ENCODE measurements around the gene ADGRE1. TPM values are rescaled to one million over a fixed set of nuclear protein-coding genes. Genes with fewer than 3 reads are reported as not detected.

Gene ADGRE1
- total RNA-seq, 2 donors from 2014 or later = 0.15 to 0.85 TPM

- Histone ChIP-seq H3K27me3 (no peaks in the 10 kb centered on the region), H3K27ac (no peak overlapping the region), H3K4me3 (no peak overlapping the region), H3K9ac (ENCODE audit: low read depth in 2 of 2, low read length in 2 of 2) (no peak overlapping the region), H3K36me3 (no peaks in the 10 kb centered on the region), H3K9me3 (no peaks in the 10 kb centered on the region), H3K4me1 (no peaks in the 10 kb centered on the region)
- no peak for TF ChIP-seq CTCF (IDR thresholded peaks at IDR 0.05)
- intact Hi-C loops (cut with DNase I) = no loop called here
- DNase-seq = no peak
Measured at GRCh38 chr19:6891761-6892385, 4.5 kb downstream of the ADGRE1 start.

GRCh38 chr19:6894313-6894712 lies 6.9 kb downstream of the ADGRE1 start:
- H3K36me3 ChIP-seq = no peaks in the 10 kb centered on the region
- no peak overlapping the region for H3K27ac ChIP-seq
- TF ChIP-seq CTCF (IDR thresholded peaks at IDR 0.05) = no peak
- no peaks in the 10 kb centered on the region for H3K9me3 ChIP-seq
- intact Hi-C loops (cut with DNase I) = no loop called here
- no peaks in the 10 kb centered on the region for H3K27me3 ChIP-seq
- DNase-seq = no peak
- H3K4me1 ChIP-seq = no peaks in the 10 kb centered on the region
- no peak overlapping the region for H3K4me3 ChIP-seq
- H3K9ac ChIP-seq (ENCODE audit: low read depth in 2 of 2, low read length in 2 of 2) = no peak overlapping the region

- H3K27me3 ChIP-seq = no peaks in the 10 kb centered on the region
- intact Hi-C loops (cut with DNase I) = no loop called here
- no peaks in the 10 kb centered on the region for H3K4me1 ChIP-seq
- no peak overlapping the region for H3K27ac ChIP-seq
- DNase-seq = no peak
- no peaks in the 10 kb centered on the region for H3K9me3 ChIP-seq
- no peak overlapping the region for H3K9ac ChIP-seq (ENCODE audit: low read depth in 2 of 2, low read length in 2 of 2)
- no peaks in the 10 kb centered on the region for H3K36me3 ChIP-seq
- no peak overlapping the region for H3K4me3 ChIP-seq
- no peak for TF ChIP-seq CTCF (IDR thresholded peaks at IDR 0.05)
Measured at GRCh38 chr19:6903446-6903845, 16.1 kb downstream of the ADGRE1 start.

- TF ChIP-seq CTCF (IDR thresholded peaks at IDR 0.05) = no peak
- H3K9me3 ChIP-seq = no peaks in the 10 kb centered on the region
- no peak for DNase-seq
- no peak overlapping the region for H3K9ac ChIP-seq (ENCODE audit: low read depth in 2 of 2, low read length in 2 of 2)
- H3K36me3 ChIP-seq = no peaks in the 10 kb centered on the region
- H3K27ac ChIP-seq = no peak overlapping the region
- intact Hi-C loops (cut with DNase I) = no loop called here
- no peak overlapping the region for H3K4me3 ChIP-seq
- no peaks in the 10 kb centered on the region for H3K4me1 ChIP-seq
- H3K27me3 ChIP-seq = no peaks in the 10 kb centered on the region
Measured at GRCh38 chr19:6906559-6907060, 19.2 kb downstream of the ADGRE1 start.

- no peak for DNase-seq
- Histone ChIP-seq H3K4me1 (no peaks in the 10 kb centered on the region), H3K27ac (no peak overlapping the region), H3K4me3 (no peak overlapping the region), H3K27me3 (no peaks in the 10 kb centered on the region), H3K9ac (ENCODE audit: low read depth in 2 of 2, low read length in 2 of 2) (no peak overlapping the region), H3K9me3 (no peaks in the 10 kb centered on the region), H3K36me3 (no peaks in the 10 kb centered on the region)
- no peak for TF ChIP-seq CTCF (IDR thresholded peaks at IDR 0.05)
- intact Hi-C loops (cut with DNase I) = no loop called here
Measured at GRCh38 chr19:6911523-6911922, 24.1 kb downstream of the ADGRE1 start.

All from colonic mucosa (tissue), 4 donors.